GM23338 (cell line): ENCODE results near the gene ANKHD1. TPM values are rescaled to one million over a fixed set of nuclear protein-coding genes. Genes with fewer than 3 reads are reported as not detected.

Experiments
- ATAC-seq: fragments of 200-7000 bp; cut with Tn5 transposase; 3 replicates; pipeline ENCODE4 v1.9.1; 2020
- DNase-seq: peaks from one replicate; pipeline ENCODE4 v3.0.0-alpha.2; 2015; ENCODE audit warnings: low spot score
- H2AFZ ChIP-seq: fragments of 200-600 bp; sonication (generic); 2 replicates; pipeline ENCODE4 v1.8.0; 2016; ENCODE audit warnings: antibody characterized with exemption, mild to moderate bottlenecking, moderate library complexity
- H3F3A ChIP-seq: fragments of 200-600 bp; sonication (generic); replicated peaks from 2 replicates; pipeline ENCODE4 v1.8.0; 2017; ENCODE audit warnings: antibody characterized with exemption, mixed run types, low read depth
- H3K27ac ChIP-seq: fragments of 200-600 bp; sonication (generic); 2 replicates; pipeline ENCODE4 v1.6.1; 2016; ENCODE audit warnings: low read depth
- H3K27me3 ChIP-seq: fragments of 200-600 bp; sonication (generic); 2 replicates; pipeline ENCODE4 v1.8.0; 2016; ENCODE audit warnings: mild to moderate bottlenecking, mixed run types, moderate library complexity; ENCODE audit not compliant: insufficient read depth
- H3K36me3 ChIP-seq: fragments of 200-600 bp; sonication (generic); 2 replicates; pipeline ENCODE4 v1.8.0; 2016; ENCODE audit warnings: mild to moderate bottlenecking; ENCODE audit not compliant: insufficient read depth
- H3K4me1 ChIP-seq: fragments of 200-600 bp; sonication (generic); 2 replicates; pipeline ENCODE4 v1.8.0; 2016; ENCODE audit warnings: mild to moderate bottlenecking, moderate library complexity; ENCODE audit not compliant: insufficient read depth
- H3K4me2 ChIP-seq: fragments of 200-600 bp; sonication (generic); 2 replicates; pipeline ENCODE4 v1.7.1; 2017; ENCODE audit warnings: mixed run types
- H3K4me3 ChIP-seq: fragments of 200-600 bp; sonication (generic); 2 replicates; pipeline ENCODE4 v1.6.1; 2016; ENCODE audit warnings: mixed run types
- H3K79me2 ChIP-seq: fragments of 200-600 bp; sonication (generic); replicated peaks from 2 replicates; pipeline ENCODE4 v1.8.0; 2017; ENCODE audit warnings: mild to moderate bottlenecking; ENCODE audit not compliant: insufficient read depth
- H3K9me2 ChIP-seq: fragments of 200-600 bp; sonication (generic); 2 replicates; pipeline ENCODE4 v1.8.0; 2017; ENCODE audit not compliant: insufficient read depth
- H4K20me1 ChIP-seq: fragments of 200-600 bp; sonication (generic); replicated peaks from 2 replicates; pipeline ENCODE4 v1.8.0; 2017; ENCODE audit warnings: mild to moderate bottlenecking; ENCODE audit not compliant: insufficient read depth
- H3K27ac Mint-ChIP-seq: 2 replicates; pipeline ENCODE4 v1.8.0; 2020; ENCODE audit warnings: inconsistent platforms, mild to moderate bottlenecking, moderate library complexity, mixed read lengths
- H3K27me3 Mint-ChIP-seq: 3 replicates; pipeline ENCODE4 v1.8.0; 2022; ENCODE audit warnings: low read depth, mild to moderate bottlenecking, moderate library complexity, mixed read lengths, inconsistent platforms; ENCODE audit not compliant: insufficient read depth, poor library complexity
- H3K36me3 Mint-ChIP-seq: 3 replicates; pipeline ENCODE4 v1.8.0; 2021; ENCODE audit warnings: low read depth, mild to moderate bottlenecking, inconsistent platforms, moderate library complexity, mixed read lengths
- H3K4me1 Mint-ChIP-seq: 3 replicates; pipeline ENCODE4 v1.8.0; 2020; ENCODE audit warnings: mild to moderate bottlenecking, inconsistent platforms, mixed read lengths
- H3K4me3 Mint-ChIP-seq: 3 replicates; pipeline ENCODE4 v1.8.0; 2021; ENCODE audit warnings: moderate library complexity, mild to moderate bottlenecking, inconsistent platforms, mixed read lengths
- H3K9me3 Mint-ChIP-seq: 3 replicates; pipeline ENCODE4 v1.8.0; 2020; ENCODE audit warnings: moderate library complexity, mild to moderate bottlenecking, inconsistent platforms, mixed read lengths
- CREB1 ChIP-seq: fragments of 250-450 bp; sonication (Bioruptor Pico); IDR thresholded peaks from 2 replicates; pipeline ENCODE4 v1.5.0; 2020; ENCODE audit warnings: low read depth, mild to moderate bottlenecking, moderate library complexity
- EZH2 ChIP-seq: fragments of 200-600 bp; sonication (generic); IDR thresholded peaks from one replicate; pipeline ENCODE4 v1.8.0; 2017; ENCODE audit warnings: antibody characterized with exemption, mild to moderate bottlenecking, low read depth; ENCODE audit not compliant: unreplicated experiment
- EZH2phosphoT487 ChIP-seq: fragments of 200-600 bp; sonication (generic); IDR thresholded peaks from one replicate; pipeline ENCODE4 v1.8.1; 2018; ENCODE audit warnings: antibody characterized with exemption; ENCODE audit not compliant: unreplicated experiment
- JUNB ChIP-seq: IDR thresholded peaks from one replicate; pipeline ENCODE4 v1.6.1; 2016; ENCODE audit warnings: antibody characterized with exemption; ENCODE audit not compliant: unreplicated experiment
- NANOG ChIP-seq: IDR thresholded peaks from 2 replicates; pipeline ENCODE4 v1.6.1; 2016; ENCODE audit warnings: antibody characterized with exemption, borderline replicate concordance
- POLR2AphosphoS5 ChIP-seq: IDR thresholded peaks from 2 replicates; pipeline ENCODE4 v1.6.1; 2016; ENCODE audit warnings: antibody characterized with exemption, low read depth
- STAT1 ChIP-seq: IDR thresholded peaks from one replicate; pipeline ENCODE4 v1.6.1; 2016; ENCODE audit warnings: antibody characterized with exemption; ENCODE audit not compliant: unreplicated experiment
- ZNF114 ChIP-seq: fragments of 250-450 bp; sonication (Bioruptor Pico); IDR thresholded peaks from 2 replicates; pipeline ENCODE4 v1.5.0; 2020; ENCODE audit warnings: mild to moderate bottlenecking, moderate library complexity
- ZNF331 ChIP-seq: fragments of 250-450 bp; sonication (Bioruptor Pico); IDR thresholded peaks from 2 replicates; pipeline ENCODE4 v1.5.0; 2020; ENCODE audit warnings: low read depth, mild to moderate bottlenecking, moderate library complexity
- polyA plus RNA-seq: library from polyadenylated mRNA; unstranded; fragments of >200 nt; fragmentation: Nextera tagmentation; extraction: Ambion mirVana; gene quantifications from 2 replicates; pipeline ENCODE4 v1.2.1, GENCODE V29; 2016
- total RNA-seq: library from RNA; depleted of rRNA; stranded (reverse); fragments of >200 nt; shearing (Covaris generic); gene quantifications from 2 replicates; pipeline ENCODE4 v1.2.3, GENCODE V29; 2014
- TF ChIP-seq, protein P1 (sequence below): IDR thresholded peaks from one replicate; pipeline ENCODE4 v1.6.1; 2018; ENCODE audit warnings: antibody characterized with exemption; ENCODE audit not compliant: unreplicated experiment
- TF ChIP-seq, protein P2 (sequence below): fragments of 250-450 bp; sonication (Bioruptor Pico); IDR thresholded peaks from 2 replicates; pipeline ENCODE4 v1.5.0; 2020; ENCODE audit warnings: mild to moderate bottlenecking, moderate library complexity
- TF ChIP-seq, protein P3 (sequence below): IDR thresholded peaks from 2 replicates; pipeline ENCODE4 v1.6.1; 2016; ENCODE audit warnings: antibody characterized with exemption
- TF ChIP-seq, protein P4 (sequence below), 2 experiments: fragments of 200-600 bp in 1 of 2; sonication (generic) in 1 of 2; conservative IDR thresholded peaks; 2 replicates each; pipeline versions ENCODE4 v1.5.1 to v1.6.1; 2016 to 2017; ENCODE audit warnings: antibody characterized with exemption in 2 of 2, low read depth in 2 of 2, mild to moderate bottlenecking in 2 of 2, moderate library complexity in 1 of 2

Gene ANKHD1
- total and polyA plus RNA-seq, 2 experiments from 2014 or later, result 73.0 to 119 TPM

DNA sequence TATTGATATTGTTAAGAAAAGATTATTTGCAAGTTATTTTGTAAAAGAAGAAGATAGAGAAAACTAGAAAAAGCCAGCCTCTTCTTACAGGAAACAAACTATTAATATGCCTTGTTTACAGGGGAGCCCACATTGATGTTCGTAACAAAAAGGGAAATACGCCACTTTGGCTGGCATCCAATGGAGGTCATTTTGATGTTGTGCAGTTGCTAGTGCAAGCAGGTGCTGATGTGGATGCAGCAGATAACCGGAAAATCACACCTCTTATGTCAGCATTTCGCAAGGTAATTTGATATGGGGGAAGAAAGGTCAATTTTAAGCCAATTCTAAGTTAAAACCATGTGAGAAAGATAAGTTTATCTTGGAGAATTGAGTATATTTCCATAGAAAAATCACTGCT lies 108.3 kb downstream of the ANKHD1 start:
- no peak for ATAC-seq
- Mint-ChIP-seq H3K4me1 (no peaks in the 10 kb centered on the region), H3K4me3 (no peak overlapping the region), H3K27me3 (no peaks in the 10 kb centered on the region), H3K9me3 (no peaks in the 10 kb centered on the region), H3K27ac (no peak overlapping the region), H3K36me3 (peaks cover 81% of the 10 kb centered on the region)
- Histone ChIP-seq H3F3A (no peaks in the 10 kb centered on the region), H3K79me2 (no peaks in the 10 kb centered on the region), H3K4me1 (no peaks in the 10 kb centered on the region), H3K4me3 (no peak overlapping the region), H2AFZ (no peak overlapping the region), H3K4me2 (no peak overlapping the region), H3K27ac (no peak overlapping the region), H3K36me3 (peaks cover 72% of the 10 kb centered on the region), H3K9me2 (no peaks in the 10 kb centered on the region), H4K20me1 (peaks cover 3% of the 10 kb centered on the region; the same call in 1 of the 2 replicates), H3K27me3 (no peaks in the 10 kb centered on the region)
- DNase-seq, result no peak
- no peak for TF ChIP-seq EZH2
- TF ChIP-seq NANOG, result no peak
- no peak for TF ChIP-seq ZNF114 (CRISPR knock-in tag)
- TF ChIP-seq POLR2AphosphoS5, result no peak
- TF ChIP-seq, protein P1, sequence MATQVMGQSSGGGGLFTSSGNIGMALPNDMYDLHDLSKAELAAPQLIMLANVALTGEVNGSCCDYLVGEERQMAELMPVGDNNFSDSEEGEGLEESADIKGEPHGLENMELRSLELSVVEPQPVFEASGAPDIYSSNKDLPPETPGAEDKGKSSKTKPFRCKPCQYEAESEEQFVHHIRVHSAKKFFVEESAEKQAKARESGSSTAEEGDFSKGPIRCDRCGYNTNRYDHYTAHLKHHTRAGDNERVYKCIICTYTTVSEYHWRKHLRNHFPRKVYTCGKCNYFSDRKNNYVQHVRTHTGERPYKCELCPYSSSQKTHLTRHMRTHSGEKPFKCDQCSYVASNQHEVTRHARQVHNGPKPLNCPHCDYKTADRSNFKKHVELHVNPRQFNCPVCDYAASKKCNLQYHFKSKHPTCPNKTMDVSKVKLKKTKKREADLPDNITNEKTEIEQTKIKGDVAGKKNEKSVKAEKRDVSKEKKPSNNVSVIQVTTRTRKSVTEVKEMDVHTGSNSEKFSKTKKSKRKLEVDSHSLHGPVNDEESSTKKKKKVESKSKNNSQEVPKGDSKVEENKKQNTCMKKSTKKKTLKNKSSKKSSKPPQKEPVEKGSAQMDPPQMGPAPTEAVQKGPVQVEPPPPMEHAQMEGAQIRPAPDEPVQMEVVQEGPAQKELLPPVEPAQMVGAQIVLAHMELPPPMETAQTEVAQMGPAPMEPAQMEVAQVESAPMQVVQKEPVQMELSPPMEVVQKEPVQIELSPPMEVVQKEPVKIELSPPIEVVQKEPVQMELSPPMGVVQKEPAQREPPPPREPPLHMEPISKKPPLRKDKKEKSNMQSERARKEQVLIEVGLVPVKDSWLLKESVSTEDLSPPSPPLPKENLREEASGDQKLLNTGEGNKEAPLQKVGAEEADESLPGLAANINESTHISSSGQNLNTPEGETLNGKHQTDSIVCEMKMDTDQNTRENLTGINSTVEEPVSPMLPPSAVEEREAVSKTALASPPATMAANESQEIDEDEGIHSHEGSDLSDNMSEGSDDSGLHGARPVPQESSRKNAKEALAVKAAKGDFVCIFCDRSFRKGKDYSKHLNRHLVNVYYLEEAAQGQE, result no peak
- TF ChIP-seq, protein P2, sequence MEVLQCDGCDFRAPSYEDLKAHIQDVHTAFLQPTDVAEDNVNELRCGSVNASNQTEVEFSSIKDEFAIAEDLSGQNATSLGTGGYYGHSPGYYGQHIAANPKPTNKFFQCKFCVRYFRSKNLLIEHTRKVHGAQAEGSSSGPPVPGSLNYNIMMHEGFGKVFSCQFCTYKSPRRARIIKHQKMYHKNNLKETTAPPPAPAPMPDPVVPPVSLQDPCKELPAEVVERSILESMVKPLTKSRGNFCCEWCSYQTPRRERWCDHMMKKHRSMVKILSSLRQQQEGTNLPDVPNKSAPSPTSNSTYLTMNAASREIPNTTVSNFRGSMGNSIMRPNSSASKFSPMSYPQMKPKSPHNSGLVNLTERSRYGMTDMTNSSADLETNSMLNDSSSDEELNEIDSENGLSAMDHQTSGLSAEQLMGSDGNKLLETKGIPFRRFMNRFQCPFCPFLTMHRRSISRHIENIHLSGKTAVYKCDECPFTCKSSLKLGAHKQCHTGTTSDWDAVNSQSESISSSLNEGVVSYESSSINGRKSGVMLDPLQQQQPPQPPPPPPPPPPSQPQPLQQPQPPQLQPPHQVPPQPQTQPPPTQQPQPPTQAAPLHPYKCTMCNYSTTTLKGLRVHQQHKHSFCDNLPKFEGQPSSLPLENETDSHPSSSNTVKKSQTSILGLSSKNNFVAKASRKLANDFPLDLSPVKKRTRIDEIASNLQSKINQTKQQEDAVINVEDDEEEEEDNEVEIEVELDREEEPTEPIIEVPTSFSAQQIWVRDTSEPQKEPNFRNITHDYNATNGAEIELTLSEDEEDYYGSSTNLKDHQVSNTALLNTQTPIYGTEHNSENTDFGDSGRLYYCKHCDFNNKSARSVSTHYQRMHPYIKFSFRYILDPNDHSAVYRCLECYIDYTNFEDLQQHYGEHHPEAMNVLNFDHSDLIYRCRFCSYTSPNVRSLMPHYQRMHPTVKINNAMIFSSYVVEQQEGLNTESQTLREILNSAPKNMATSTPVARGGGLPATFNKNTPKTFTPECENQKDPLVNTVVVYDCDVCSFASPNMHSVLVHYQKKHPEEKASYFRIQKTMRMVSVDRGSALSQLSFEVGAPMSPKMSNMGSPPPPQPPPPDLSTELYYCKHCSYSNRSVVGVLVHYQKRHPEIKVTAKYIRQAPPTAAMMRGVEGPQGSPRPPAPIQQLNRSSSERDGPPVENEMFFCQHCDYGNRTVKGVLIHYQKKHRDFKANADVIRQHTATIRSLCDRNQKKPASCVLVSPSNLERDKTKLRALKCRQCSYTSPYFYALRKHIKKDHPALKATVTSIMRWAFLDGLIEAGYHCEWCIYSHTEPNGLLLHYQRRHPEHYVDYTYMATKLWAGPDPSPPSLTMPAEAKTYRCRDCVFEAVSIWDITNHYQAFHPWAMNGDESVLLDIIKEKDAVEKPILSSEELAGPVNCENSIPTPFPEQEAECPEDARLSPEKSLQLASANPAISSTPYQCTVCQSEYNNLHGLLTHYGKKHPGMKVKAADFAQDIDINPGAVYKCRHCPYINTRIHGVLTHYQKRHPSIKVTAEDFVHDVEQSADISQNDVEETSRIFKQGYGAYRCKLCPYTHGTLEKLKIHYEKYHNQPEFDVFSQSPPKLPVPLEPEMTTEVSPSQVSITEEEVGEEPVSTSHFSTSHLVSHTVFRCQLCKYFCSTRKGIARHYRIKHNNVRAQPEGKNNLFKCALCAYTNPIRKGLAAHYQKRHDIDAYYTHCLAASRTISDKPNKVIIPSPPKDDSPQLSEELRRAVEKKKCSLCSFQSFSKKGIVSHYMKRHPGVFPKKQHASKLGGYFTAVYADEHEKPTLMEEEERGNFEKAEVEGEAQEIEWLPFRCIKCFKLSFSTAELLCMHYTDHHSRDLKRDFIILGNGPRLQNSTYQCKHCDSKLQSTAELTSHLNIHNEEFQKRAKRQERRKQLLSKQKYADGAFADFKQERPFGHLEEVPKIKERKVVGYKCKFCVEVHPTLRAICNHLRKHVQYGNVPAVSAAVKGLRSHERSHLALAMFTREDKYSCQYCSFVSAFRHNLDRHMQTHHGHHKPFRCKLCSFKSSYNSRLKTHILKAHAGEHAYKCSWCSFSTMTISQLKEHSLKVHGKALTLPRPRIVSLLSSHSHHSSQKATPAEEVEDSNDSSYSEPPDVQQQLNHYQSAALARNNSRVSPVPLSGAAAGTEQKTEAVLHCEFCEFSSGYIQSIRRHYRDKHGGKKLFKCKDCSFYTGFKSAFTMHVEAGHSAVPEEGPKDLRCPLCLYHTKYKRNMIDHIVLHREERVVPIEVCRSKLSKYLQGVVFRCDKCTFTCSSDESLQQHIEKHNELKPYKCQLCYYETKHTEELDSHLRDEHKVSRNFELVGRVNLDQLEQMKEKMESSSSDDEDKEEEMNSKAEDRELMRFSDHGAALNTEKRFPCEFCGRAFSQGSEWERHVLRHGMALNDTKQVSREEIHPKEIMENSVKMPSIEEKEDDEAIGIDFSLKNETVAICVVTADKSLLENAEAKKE (CRISPR knock-in tag), result no peak
- TF ChIP-seq EZH2phosphoT487, result no peak
- TF ChIP-seq JUNB, result no peak
- no peak for TF ChIP-seq CREB1 (CRISPR knock-in tag)
- TF ChIP-seq STAT1, result no peak
- TF ChIP-seq, protein P3, sequence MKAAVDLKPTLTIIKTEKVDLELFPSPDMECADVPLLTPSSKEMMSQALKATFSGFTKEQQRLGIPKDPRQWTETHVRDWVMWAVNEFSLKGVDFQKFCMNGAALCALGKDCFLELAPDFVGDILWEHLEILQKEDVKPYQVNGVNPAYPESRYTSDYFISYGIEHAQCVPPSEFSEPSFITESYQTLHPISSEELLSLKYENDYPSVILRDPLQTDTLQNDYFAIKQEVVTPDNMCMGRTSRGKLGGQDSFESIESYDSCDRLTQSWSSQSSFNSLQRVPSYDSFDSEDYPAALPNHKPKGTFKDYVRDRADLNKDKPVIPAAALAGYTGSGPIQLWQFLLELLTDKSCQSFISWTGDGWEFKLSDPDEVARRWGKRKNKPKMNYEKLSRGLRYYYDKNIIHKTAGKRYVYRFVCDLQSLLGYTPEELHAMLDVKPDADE, result no peak
- TF ChIP-seq ZNF331 (CRISPR knock-in tag), result no peak
- TF ChIP-seq, protein P4, sequence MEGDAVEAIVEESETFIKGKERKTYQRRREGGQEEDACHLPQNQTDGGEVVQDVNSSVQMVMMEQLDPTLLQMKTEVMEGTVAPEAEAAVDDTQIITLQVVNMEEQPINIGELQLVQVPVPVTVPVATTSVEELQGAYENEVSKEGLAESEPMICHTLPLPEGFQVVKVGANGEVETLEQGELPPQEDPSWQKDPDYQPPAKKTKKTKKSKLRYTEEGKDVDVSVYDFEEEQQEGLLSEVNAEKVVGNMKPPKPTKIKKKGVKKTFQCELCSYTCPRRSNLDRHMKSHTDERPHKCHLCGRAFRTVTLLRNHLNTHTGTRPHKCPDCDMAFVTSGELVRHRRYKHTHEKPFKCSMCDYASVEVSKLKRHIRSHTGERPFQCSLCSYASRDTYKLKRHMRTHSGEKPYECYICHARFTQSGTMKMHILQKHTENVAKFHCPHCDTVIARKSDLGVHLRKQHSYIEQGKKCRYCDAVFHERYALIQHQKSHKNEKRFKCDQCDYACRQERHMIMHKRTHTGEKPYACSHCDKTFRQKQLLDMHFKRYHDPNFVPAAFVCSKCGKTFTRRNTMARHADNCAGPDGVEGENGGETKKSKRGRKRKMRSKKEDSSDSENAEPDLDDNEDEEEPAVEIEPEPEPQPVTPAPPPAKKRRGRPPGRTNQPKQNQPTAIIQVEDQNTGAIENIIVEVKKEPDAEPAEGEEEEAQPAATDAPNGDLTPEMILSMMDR (conservative IDR thresholded peaks at IDR 0.05; ENCODE audit: low read depth in 2 of 2), result no peak
